Breast epithelium (tissue), 4 donors: Measurements from ENCODE around the gene TGDS. TPM values are rescaled to one million over a fixed set of nuclear protein-coding genes. Genes with fewer than 3 reads are reported as not detected.

ENCODE experiments used
- DNase-seq, 2 donors: peaks; one replicate each; pipeline ENCODE4 v3.0.0-alpha.2; 2019; ENCODE audit warnings: low spot score in 2 of 2
- H3K27ac ChIP-seq, 2 donors: fragments of 200-600 bp; sonication (generic) in 1 of 2; one replicate each; pipeline ENCODE4 v1.5.1; 2016 to 2019; ENCODE audit warnings: mild to moderate bottlenecking in 1 of 2
- H3K27me3 ChIP-seq, 2 donors: fragments of 200-600 bp; sonication (generic) in 1 of 2; one replicate each; pipeline versions ENCODE4 v1.5.1 to v1.6.0; 2017 to 2019; ENCODE audit warnings: control low read depth in 1 of 2, mild to moderate bottlenecking in 1 of 2
- H3K36me3 ChIP-seq: fragments of 200-600 bp; one replicate; pipeline ENCODE4 v1.5.1; 2019
- H3K4me1 ChIP-seq, 2 donors: fragments of 200-600 bp; sonication (generic); one replicate each; pipeline ENCODE4 v1.5.1; 2016 to 2019; ENCODE audit warnings: control low read depth in 1 of 2
- H3K4me3 ChIP-seq, 3 donors: fragments of 200-600 bp; sonication (generic); 1 replicate in 2 of 3; 2 replicates in 1 of 3; pipeline ENCODE4 v1.5.1; 2016 to 2019; ENCODE audit warnings: mild to moderate bottlenecking in 3 of 3, moderate library complexity in 2 of 3
- H3K9me3 ChIP-seq, 2 donors: fragments of 200-600 bp; sonication (generic) in 1 of 2; one replicate each; pipeline ENCODE4 v1.5.1; 2016 to 2019; ENCODE audit warnings: control low read depth in 1 of 2
- CTCF ChIP-seq, 3 donors: fragments of 450-650 bp; IDR thresholded peaks; one replicate each; pipeline ENCODE4 v1.5.1; 2016 to 2017; ENCODE audit warnings: antibody characterized with exemption in 3 of 3, mild to moderate bottlenecking in 3 of 3, moderate library complexity in 3 of 3
- POLR2A ChIP-seq: fragments of 450-650 bp; IDR thresholded peaks from one replicate; pipeline ENCODE4 v1.6.1; 2016; ENCODE audit warnings: antibody characterized with exemption, mild to moderate bottlenecking, moderate library complexity
- POLR2AphosphoS5 ChIP-seq, 3 donors: sonication (generic); formaldehyde crosslinking; IDR thresholded peaks; one replicate each; pipeline ENCODE4 v1.6.1; 2017; ENCODE audit warnings: antibody characterized with exemption in 3 of 3
- intact Hi-C: fragments of 100-400 bp; cut with DNase I; formaldehyde crosslinking; loops from one replicate; pipeline ENCODE4 v1.15.1; 2023; ENCODE audit warnings: low total_unique reads
- total RNA-seq, 3 donors: library from RNA; depleted of rRNA; stranded (reverse); fragments of >200 nt; gene quantifications; one replicate each; pipeline ENCODE4 v1.1.0, GENCODE V29; 2016

The TGDS gene
- total RNA-seq, 3 donors from 2014 or later = 12.1 to 21.2 (median 12.5) TPM

- no peak for TF ChIP-seq POLR2AphosphoS5 (IDR thresholded peaks at IDR 0.05)
- TF ChIP-seq CTCF (IDR thresholded peaks at IDR 0.05) = no peak
- TF ChIP-seq POLR2A = no peak
- H3K27me3 ChIP-seq = no peaks in the 10 kb centered on the region
- peaks cover 8% of the 10 kb centered on the region for H3K36me3 ChIP-seq
- DNase-seq = no peak
- intact Hi-C loops = no loop called here
- no peak overlapping the region for H3K27ac ChIP-seq
- no peaks in the 10 kb centered on the region for H3K4me1 ChIP-seq
- H3K4me3 ChIP-seq = no peak overlapping the region
- H3K9me3 ChIP-seq = no peaks in the 10 kb centered on the region
Measured at GRCh38 chr13:94608586-94608985, 12.6 kb upstream of the TGDS start.

GRCh38 chr13:94607939-94608338 lies 12.0 kb upstream of the TGDS start:
- Histone ChIP-seq H3K36me3 (peaks cover 4% of the 10 kb centered on the region), H3K4me1 (no peaks in the 10 kb centered on the region), H3K9me3 (no peaks in the 10 kb centered on the region), H3K27ac (no peak overlapping the region), H3K27me3 (no peaks in the 10 kb centered on the region), H3K4me3 (no peak overlapping the region)
- no peak for DNase-seq
- intact Hi-C loops = no loop called here
- no peak for TF ChIP-seq POLR2A
- no peak for TF ChIP-seq CTCF (IDR thresholded peaks at IDR 0.05)
- no peak for TF ChIP-seq POLR2AphosphoS5 (IDR thresholded peaks at IDR 0.05)

GRCh38 chr13:94607056-94607455 lies 11.1 kb upstream of the TGDS start:
- Histone ChIP-seq H3K9me3 (no peaks in the 10 kb centered on the region), H3K27ac (no peak overlapping the region), H3K36me3 (peaks cover 4% of the 10 kb centered on the region), H3K4me1 (peaks cover 0 to 3% of the 10 kb centered on the region in 2 donors), H3K27me3 (no peaks in the 10 kb centered on the region), H3K4me3 (no peak overlapping the region)
- intact Hi-C loops = no loop called here
- TF ChIP-seq POLR2AphosphoS5 (IDR thresholded peaks at IDR 0.05) (no peak), POLR2A (no peak), CTCF (IDR thresholded peaks at IDR 0.05) (no peak)
- no peak for DNase-seq

- no peaks in the 10 kb centered on the region for H3K9me3 ChIP-seq
- H3K4me3 ChIP-seq = peak overlapping the region; percentile 72 to 95 (median 89)
- TF ChIP-seq POLR2A = no peak
- TF ChIP-seq POLR2AphosphoS5 (IDR thresholded peaks at IDR 0.05) = no peak
- TF ChIP-seq CTCF (IDR thresholded peaks at IDR 0.05) = no peak
- H3K27me3 ChIP-seq = no peaks in the 10 kb centered on the region
- intact Hi-C loops = no loop called here
- H3K4me1 ChIP-seq = peaks cover 0 to 3% of the 10 kb centered on the region in 2 donors
- no peaks in the 10 kb centered on the region for H3K36me3 ChIP-seq
- peak overlapping the region in 1 of 2 donors; percentile 78 for H3K27ac ChIP-seq
- no peak for DNase-seq
Measured at GRCh38 chr13:94602467-94602866, 6.5 kb upstream of the TGDS start.

GRCh38 chr13:94601446-94602431 lies 5.8 kb upstream of the TGDS start, which contains the start of gene GPR180:
GPR180 (plus strand) TSS chr13:94601857; CDS start chr13:94601928, 71 bp downstream.
- Histone ChIP-seq H3K9me3 (no peaks in the 10 kb centered on the region), H3K4me3 (peak within 1 kb of the TSS; percentile 72 to 95 (median 89)), H3K27me3 (no peaks in the 10 kb centered on the region), H3K36me3 (no peaks in the 10 kb centered on the region), H3K4me1 (peaks cover 0 to 3% of the 10 kb centered on the region in 2 donors), H3K27ac (peak within 1 kb of the TSS; percentile 78 to 88)
- intact Hi-C loops = no loop called here
- TF ChIP-seq POLR2A (peak; percentile 42), CTCF (IDR thresholded peaks at IDR 0.05) (no peak), POLR2AphosphoS5 (IDR thresholded peaks at IDR 0.05) (peak in 2 of 3 donors; percentile 37 to 62)
- peak; percentile 90 to 94 for DNase-seq
